Measurements from ENCODE around the gene BRK1.
"Not testable (repeated sequence)": the region's sequence is repeated elsewhere in the genome, so short reads cannot be mapped to it uniquely, and the experiment has no call there.

The BRK1 gene

DNA sequence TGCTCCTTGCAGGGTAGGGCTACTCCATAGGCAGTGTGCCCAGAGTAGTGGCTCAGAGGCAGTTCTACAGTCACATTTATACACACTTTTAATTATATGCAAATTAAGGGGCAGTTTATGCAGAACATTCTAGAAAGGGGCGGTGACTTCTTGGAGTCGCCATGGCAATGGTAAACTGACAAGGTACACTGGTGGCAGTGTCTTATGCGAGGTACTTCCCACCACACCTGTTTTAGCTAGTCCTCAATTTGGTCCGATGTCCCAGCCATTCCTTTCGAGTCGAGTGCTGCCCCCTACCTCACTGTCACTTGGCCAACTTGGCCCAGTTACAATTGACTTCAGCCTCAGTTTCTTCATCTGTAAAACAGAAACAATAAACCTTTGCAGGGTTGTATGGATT lies 45.5 kb downstream of the BRK1 start:
- ATAC-seq, result peak; percentile 10
- TF ChIP-seq RARB (CRISPR knock-in tag; IDR thresholded peaks at IDR 0.05), result no peak
- TF ChIP-seq PPARA (CRISPR knock-in tag; IDR thresholded peaks at IDR 0.05; ENCODE audit: borderline replicate concordance), result no peak
- TF ChIP-seq GLIS3 (CRISPR knock-in tag; IDR thresholded peaks at IDR 0.05), result no peak
- TF ChIP-seq, protein P1, sequence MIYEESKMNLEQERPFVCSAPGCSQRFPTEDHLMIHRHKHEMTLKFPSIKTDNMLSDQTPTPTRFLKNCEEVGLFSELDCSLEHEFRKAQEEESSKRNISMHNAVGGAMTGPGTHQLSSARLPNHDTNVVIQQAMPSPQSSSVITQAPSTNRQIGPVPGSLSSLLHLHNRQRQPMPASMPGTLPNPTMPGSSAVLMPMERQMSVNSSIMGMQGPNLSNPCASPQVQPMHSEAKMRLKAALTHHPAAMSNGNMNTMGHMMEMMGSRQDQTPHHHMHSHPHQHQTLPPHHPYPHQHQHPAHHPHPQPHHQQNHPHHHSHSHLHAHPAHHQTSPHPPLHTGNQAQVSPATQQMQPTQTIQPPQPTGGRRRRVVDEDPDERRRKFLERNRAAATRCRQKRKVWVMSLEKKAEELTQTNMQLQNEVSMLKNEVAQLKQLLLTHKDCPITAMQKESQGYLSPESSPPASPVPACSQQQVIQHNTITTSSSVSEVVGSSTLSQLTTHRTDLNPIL (CRISPR knock-in tag; IDR thresholded peaks at IDR 0.05; ENCODE audit: low read depth), result no peak
- TF ChIP-seq, protein P2, sequence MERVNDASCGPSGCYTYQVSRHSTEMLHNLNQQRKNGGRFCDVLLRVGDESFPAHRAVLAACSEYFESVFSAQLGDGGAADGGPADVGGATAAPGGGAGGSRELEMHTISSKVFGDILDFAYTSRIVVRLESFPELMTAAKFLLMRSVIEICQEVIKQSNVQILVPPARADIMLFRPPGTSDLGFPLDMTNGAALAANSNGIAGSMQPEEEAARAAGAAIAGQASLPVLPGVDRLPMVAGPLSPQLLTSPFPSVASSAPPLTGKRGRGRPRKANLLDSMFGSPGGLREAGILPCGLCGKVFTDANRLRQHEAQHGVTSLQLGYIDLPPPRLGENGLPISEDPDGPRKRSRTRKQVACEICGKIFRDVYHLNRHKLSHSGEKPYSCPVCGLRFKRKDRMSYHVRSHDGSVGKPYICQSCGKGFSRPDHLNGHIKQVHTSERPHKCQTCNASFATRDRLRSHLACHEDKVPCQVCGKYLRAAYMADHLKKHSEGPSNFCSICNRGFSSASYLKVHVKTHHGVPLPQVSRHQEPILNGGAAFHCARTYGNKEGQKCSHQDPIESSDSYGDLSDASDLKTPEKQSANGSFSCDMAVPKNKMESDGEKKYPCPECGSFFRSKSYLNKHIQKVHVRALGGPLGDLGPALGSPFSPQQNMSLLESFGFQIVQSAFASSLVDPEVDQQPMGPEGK (CRISPR knock-in tag; IDR thresholded peaks at IDR 0.05; ENCODE audit: borderline replicate concordance), result no peak
- TF ChIP-seq, protein P3, sequence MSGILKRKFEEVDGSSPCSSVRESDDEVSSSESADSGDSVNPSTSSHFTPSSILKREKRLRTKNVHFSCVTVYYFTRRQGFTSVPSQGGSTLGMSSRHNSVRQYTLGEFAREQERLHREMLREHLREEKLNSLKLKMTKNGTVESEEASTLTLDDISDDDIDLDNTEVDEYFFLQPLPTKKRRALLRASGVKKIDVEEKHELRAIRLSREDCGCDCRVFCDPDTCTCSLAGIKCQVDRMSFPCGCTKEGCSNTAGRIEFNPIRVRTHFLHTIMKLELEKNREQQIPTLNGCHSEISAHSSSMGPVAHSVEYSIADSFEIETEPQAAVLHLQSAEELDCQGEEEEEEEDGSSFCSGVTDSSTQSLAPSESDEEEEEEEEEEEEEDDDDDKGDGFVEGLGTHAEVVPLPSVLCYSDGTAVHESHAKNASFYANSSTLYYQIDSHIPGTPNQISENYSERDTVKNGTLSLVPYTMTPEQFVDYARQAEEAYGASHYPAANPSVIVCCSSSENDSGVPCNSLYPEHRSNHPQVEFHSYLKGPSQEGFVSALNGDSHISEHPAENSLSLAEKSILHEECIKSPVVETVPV (CRISPR knock-in tag; IDR thresholded peaks at IDR 0.05), result no peak
- TF ChIP-seq ZNF8 (CRISPR knock-in tag; IDR thresholded peaks at IDR 0.05), result no peak
- no peak for TF ChIP-seq ISL1 (CRISPR knock-in tag; IDR thresholded peaks at IDR 0.05)
- TF ChIP-seq, protein P4, sequence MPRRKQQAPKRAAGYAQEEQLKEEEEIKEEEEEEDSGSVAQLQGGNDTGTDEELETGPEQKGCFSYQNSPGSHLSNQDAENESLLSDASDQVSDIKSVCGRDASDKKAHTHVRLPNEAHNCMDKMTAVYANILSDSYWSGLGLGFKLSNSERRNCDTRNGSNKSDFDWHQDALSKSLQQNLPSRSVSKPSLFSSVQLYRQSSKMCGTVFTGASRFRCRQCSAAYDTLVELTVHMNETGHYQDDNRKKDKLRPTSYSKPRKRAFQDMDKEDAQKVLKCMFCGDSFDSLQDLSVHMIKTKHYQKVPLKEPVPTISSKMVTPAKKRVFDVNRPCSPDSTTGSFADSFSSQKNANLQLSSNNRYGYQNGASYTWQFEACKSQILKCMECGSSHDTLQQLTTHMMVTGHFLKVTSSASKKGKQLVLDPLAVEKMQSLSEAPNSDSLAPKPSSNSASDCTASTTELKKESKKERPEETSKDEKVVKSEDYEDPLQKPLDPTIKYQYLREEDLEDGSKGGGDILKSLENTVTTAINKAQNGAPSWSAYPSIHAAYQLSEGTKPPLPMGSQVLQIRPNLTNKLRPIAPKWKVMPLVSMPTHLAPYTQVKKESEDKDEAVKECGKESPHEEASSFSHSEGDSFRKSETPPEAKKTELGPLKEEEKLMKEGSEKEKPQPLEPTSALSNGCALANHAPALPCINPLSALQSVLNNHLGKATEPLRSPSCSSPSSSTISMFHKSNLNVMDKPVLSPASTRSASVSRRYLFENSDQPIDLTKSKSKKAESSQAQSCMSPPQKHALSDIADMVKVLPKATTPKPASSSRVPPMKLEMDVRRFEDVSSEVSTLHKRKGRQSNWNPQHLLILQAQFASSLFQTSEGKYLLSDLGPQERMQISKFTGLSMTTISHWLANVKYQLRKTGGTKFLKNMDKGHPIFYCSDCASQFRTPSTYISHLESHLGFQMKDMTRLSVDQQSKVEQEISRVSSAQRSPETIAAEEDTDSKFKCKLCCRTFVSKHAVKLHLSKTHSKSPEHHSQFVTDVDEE (CRISPR knock-in tag; IDR thresholded peaks at IDR 0.05), result no peak
- no peak for TF ChIP-seq ZFP3 (CRISPR knock-in tag; IDR thresholded peaks at IDR 0.05)
- TF ChIP-seq ESRRG (CRISPR knock-in tag; IDR thresholded peaks at IDR 0.05), result no peak
- TF ChIP-seq ZNF565 (CRISPR knock-in tag; conservative IDR thresholded peaks at IDR 0.05; ENCODE audit: low read depth), result no peak
- no peak for TF ChIP-seq ZC3H10 (CRISPR knock-in tag; IDR thresholded peaks at IDR 0.05)
- no peak for TF ChIP-seq SNAI2 (CRISPR knock-in tag; IDR thresholded peaks at IDR 0.05)
- TF ChIP-seq ZFP30 (CRISPR knock-in tag; IDR thresholded peaks at IDR 0.05), result no peak

DNA sequence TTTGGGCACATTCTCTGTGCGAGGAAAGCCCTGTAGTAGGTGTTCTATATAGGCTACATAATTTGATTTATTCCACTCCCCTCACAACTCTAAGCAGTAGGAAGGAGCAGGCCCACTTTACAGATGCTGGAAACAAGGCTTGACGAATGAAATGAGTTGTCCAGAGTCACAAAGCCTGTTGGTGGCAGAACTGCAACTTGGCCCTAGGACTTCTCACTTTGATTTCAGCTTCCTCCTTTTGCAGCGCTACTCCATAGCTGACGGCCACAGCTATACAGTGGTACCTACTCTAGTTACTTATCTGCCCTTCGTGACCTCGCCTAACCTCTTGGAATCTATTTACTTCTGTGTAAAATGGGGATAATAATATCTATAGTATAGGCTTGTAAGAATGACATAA lies 46.7 kb downstream of the BRK1 start:
- TF ChIP-seq, protein P3 (CRISPR knock-in tag; IDR thresholded peaks at IDR 0.05), result no peak
- TF ChIP-seq SNAI2 (CRISPR knock-in tag; IDR thresholded peaks at IDR 0.05), result no peak
- TF ChIP-seq ARNTL (CRISPR knock-in tag; IDR thresholded peaks at IDR 0.05; ENCODE audit: borderline replicate concordance, low read depth), result no peak
- TF ChIP-seq ISL1 (CRISPR knock-in tag; IDR thresholded peaks at IDR 0.05), result no peak
- TF ChIP-seq, protein P2 (CRISPR knock-in tag; IDR thresholded peaks at IDR 0.05; ENCODE audit: borderline replicate concordance), result no peak
- no peak for TF ChIP-seq ZC3H10 (CRISPR knock-in tag; IDR thresholded peaks at IDR 0.05)
- TF ChIP-seq POU6F1 (CRISPR knock-in tag; IDR thresholded peaks at IDR 0.05; ENCODE audit: borderline replicate concordance, low read depth), result no peak
- TF ChIP-seq GLIS3 (CRISPR knock-in tag; IDR thresholded peaks at IDR 0.05), result no peak
- no peak for TF ChIP-seq ESRRG (CRISPR knock-in tag; IDR thresholded peaks at IDR 0.05)
- no peak for TF ChIP-seq ZNF565 (CRISPR knock-in tag; conservative IDR thresholded peaks at IDR 0.05; ENCODE audit: low read depth)
- TF ChIP-seq OSR1 (CRISPR knock-in tag; IDR thresholded peaks at IDR 0.05), result no peak
- ATAC-seq, result no peak

GRCh38 chr3:10164201-10164545 lies 48.7 kb downstream of the BRK1 start:
- not testable (repeated sequence) for ATAC-seq

All from SK-N-SH treated with all-trans-retinoic acid at 6 μM for 48 hours (cell line).